SKM-1 (cell line): ENCODE data around the gene ERICH6.

Experiments used
- DNase-seq: peaks from one replicate; lab custom pipeline; 2025; ENCODE audit not compliant: unreplicated experiment; lab: John Stamatoyannopoulos, UW

The ERICH6 gene

GRCh38 chr3:150703756-150704344, at the start of gene ERICH6:
TSS of gene ERICH6 (minus strand) at chr3:150703920. CDS start at chr3:150703898, 22 bp downstream.
- peak; percentile 85 for DNase-seq

GRCh38 chr3:150751781-150752263, 48.1 kb upstream of the ERICH6 start:
- no peak for DNase-seq

- DNase-seq, result no peak
Observed at GRCh38 chr3:150749255-150749654, 45.5 kb upstream of the ERICH6 start.

- DNase-seq, result no peak
Observed at GRCh38 chr3:150748684-150749047, 44.9 kb upstream of the ERICH6 start.

- DNase-seq, result no peak
Observed at GRCh38 chr3:150747886-150748683, 44.4 kb upstream of the ERICH6 start.

GRCh38 chr3:150746791-150747590, 43.3 kb upstream of the ERICH6 start:
- no peak for DNase-seq

GRCh38 chr3:150745832-150746231, 42.1 kb upstream of the ERICH6 start:
- no peak for DNase-seq

GRCh38 chr3:150744919-150745211, 41.1 kb upstream of the ERICH6 start:
- no peak for DNase-seq

GRCh38 chr3:150744041-150744918, 40.6 kb upstream of the ERICH6 start:
- no peak for DNase-seq

GRCh38 chr3:150743508-150743907, 39.8 kb upstream of the ERICH6 start:
- DNase-seq, result no peak

- DNase-seq, result no peak
Observed at GRCh38 chr3:150742679-150743078, 39.0 kb upstream of the ERICH6 start.

- no peak for DNase-seq
Observed at GRCh38 chr3:150742141-150742523, 38.4 kb upstream of the ERICH6 start.

- no peak for DNase-seq
Observed at GRCh38 chr3:150741497-150742140, 37.9 kb upstream of the ERICH6 start.

- DNase-seq, result no peak
Observed at GRCh38 chr3:150740733-150741496, 37.2 kb upstream of the ERICH6 start.

GRCh38 chr3:150739877-150740645, 36.3 kb upstream of the ERICH6 start:
- DNase-seq, result no peak

- DNase-seq, result no peak
Observed at GRCh38 chr3:150739200-150739863, 35.6 kb upstream of the ERICH6 start.

GRCh38 chr3:150738688-150739087, 35.0 kb upstream of the ERICH6 start:
- no peak for DNase-seq

GRCh38 chr3:150737874-150738679, 34.4 kb upstream of the ERICH6 start:
- peak; percentile 79 for DNase-seq
